ENCODE results near the gene ZNF66.
"Not testable (repeated sequence)": the region's sequence is repeated elsewhere in the genome, so short reads cannot be mapped to it uniquely, and the experiment has no call there.

ZNF66 gene

DNA sequence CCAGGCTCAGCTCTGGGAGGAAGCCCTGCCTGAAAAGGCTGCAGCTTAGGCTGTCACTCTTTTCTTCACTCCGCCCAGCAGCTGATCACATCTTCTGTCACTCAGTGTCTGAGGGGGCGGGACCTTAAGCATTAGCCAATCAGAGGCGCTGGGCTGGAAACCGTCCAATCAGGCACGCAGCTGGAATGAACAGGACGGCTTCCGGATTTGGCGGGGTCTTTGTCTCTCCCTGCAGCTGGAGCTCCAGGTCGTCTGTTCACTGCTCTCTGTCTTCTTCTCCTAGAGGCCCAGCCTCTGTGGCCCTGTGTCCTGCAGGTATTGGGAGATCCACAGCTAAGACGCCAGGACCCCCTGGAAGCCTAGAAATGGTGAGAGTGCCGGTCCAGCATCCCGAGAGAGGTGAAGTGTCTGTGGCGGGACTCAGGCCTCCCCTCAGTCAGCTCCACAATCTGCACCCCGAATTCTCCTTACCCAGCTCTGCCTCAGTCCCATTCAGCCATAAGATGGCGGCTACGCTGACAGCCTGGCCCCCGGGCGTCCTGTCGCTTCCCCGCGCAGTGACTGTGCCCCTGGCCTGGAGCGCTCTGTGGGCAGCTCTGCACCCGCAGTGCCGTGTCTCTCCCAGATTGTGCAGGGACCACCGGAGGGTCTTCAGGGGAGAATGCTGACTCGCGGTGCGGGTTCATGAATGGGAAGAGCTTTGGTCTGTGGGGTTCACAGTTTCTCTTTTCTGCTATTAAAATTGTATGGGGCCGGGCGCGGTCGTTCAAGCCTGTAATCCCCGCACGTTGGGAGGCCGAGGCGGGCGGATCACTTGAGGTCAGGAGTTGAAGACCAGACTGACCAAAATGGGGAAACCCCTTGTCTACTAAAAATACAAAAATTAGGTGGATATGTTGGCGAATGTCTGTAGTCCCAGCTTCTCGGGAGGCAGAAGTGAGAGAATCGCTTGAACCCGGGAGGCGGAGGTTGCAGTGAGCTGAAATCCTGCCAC is at the start of gene ZNF66:
ZNF66 (plus strand) TSS at position 222 of the 994 bp plus-strand sequence; CDS start at position 366, 144 bp downstream.
- Mint-ChIP-seq H3K36me3 (ENCODE audit: insufficient read depth) (peaks cover 8% of the 10 kb centered on the region), H3K4me1 (peaks cover 30% of the 10 kb centered on the region), H3K9me3 (no peaks in the 10 kb centered on the region), H3K4me3 (peak within 1 kb of the TSS; percentile 99), H3K27me3 (no peaks in the 10 kb centered on the region), H3K27ac (ENCODE audit: low read depth) (peak within 1 kb of the TSS; percentile 99)
- DNase-seq (ENCODE audit: low spot score in 2 of 2), result peak; percentile 88 to 96
- ATAC-seq (replicated peaks; ENCODE audit: extremely low read depth, poor library complexity, severe bottlenecking), result peak; percentile 100

DNA sequence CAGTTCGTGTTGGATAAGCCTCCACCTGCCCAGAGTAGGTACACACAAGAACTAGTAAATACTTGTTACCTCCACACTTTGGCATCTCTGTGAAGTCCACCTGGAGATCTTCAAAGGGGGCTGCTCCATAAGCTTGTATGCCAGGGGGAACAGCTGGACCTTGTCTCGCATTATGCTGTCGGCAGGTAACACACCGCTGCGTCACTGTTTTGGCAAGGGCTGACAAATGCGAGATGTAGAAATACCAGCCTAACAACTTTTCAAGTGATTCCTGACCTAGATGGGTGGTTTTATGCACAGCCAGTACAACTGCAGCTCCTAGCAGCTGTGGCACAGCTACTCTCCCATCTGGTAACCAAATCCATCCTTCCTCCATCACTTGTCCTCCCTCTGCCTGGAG is 25.9 kb upstream of the ZNF66 start:
- not testable (repeated sequence) for H3K4me3 Mint-ChIP-seq; H3K4me1 Mint-ChIP-seq; H3K27ac Mint-ChIP-seq (ENCODE audit: low read depth); ATAC-seq (replicated peaks; ENCODE audit: extremely low read depth, poor library complexity, severe bottlenecking); DNase-seq (ENCODE audit: low spot score in 2 of 2); H3K36me3 Mint-ChIP-seq (ENCODE audit: insufficient read depth); H3K9me3 Mint-ChIP-seq
- peaks cover 41% of the 10 kb centered on the region for H3K27me3 Mint-ChIP-seq

DNA sequence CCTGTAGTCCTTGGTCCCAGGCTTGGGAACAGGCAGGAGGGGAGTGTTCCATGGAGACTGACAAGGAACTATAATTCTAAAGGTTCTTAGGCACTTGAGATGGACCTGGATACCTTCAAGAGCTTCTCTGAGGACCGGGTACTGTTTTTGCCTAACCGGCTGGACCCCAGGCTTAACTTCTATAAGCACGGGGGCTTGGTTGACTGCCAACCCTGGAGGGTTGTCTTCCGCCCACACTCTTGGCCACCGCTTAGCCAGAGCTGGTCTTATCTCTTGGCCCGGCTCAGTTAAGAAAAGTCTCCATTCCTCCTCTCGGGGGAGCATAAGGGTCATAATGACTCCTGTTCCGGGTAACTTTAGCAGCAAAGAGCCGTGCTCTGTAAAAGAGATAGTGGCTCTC is 23.8 kb upstream of the ZNF66 start:
- H3K9me3 Mint-ChIP-seq; ATAC-seq (replicated peaks; ENCODE audit: extremely low read depth, poor library complexity, severe bottlenecking); H3K36me3 Mint-ChIP-seq (ENCODE audit: insufficient read depth); DNase-seq (ENCODE audit: low spot score in 2 of 2); H3K4me1 Mint-ChIP-seq; H3K4me3 Mint-ChIP-seq; H3K27ac Mint-ChIP-seq (ENCODE audit: low read depth): not testable (repeated sequence)
- peaks cover 32% of the 10 kb centered on the region for H3K27me3 Mint-ChIP-seq

DNA sequence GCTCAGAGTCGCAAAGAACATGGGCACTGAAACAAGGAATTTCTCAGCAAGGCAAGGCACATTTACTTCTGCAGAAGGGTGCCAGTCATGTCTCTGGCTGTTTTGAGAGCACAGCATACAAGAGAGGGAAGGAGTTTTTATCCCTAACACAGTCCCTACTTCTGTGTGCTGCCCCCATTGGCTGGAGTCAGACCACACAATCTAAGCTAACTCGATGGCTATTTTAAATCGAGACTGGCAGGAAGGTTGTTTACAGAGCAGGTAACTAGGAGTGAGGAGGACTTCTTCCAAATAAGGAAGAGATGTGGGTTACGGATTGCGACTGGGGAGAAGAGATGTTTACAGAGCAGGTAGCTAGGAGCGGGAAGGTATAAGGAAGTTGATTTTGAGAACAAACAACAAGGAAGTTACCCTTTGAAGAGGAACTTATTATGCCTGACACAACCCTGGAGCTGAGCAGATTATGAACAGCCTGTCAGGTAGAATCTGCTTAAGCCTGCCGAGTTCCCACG is 6.8 kb upstream of the ZNF66 start:
- H3K27ac Mint-ChIP-seq (ENCODE audit: low read depth); H3K4me1 Mint-ChIP-seq; H3K27me3 Mint-ChIP-seq: not testable (repeated sequence)

DNA sequence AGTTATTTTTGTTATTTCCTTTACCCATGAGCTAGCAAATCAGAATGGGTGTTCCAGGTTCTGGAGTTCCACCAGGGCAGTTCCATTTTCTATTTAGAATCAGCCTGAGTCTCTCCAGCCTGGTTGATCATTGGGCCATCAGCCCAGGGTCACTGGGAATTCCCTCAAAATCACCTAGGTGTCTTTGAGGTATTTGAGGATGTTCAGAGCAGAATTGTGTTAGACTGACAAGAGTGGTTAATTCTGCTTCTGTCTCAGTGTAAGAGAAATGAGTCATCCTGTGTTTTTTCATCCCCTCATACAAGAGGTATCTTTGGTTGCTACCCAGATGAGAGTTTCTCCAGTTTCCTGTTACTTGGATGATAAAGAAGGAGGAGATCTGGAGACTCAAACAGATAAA is 11.7 kb downstream of the ZNF66 start:
- Mint-ChIP-seq H3K36me3 (ENCODE audit: insufficient read depth) (peaks cover 10% of the 10 kb centered on the region), H3K4me1 (peaks cover 18% of the 10 kb centered on the region), H3K27ac (ENCODE audit: low read depth) (no peak overlapping the region), H3K9me3 (no peaks in the 10 kb centered on the region), H3K4me3 (no peak overlapping the region), H3K27me3 (no peaks in the 10 kb centered on the region)
- no peak for ATAC-seq (replicated peaks; ENCODE audit: extremely low read depth, poor library complexity, severe bottlenecking)
- no peak for DNase-seq (ENCODE audit: low spot score in 2 of 2)

More for the DNA sequence above, 6.8 kb upstream of the ZNF66 start:
- not testable (repeated sequence) for H3K36me3 Mint-ChIP-seq (ENCODE audit: insufficient read depth); H3K4me3 Mint-ChIP-seq; ATAC-seq (replicated peaks; ENCODE audit: extremely low read depth, poor library complexity, severe bottlenecking); DNase-seq (ENCODE audit: low spot score in 2 of 2); H3K9me3 Mint-ChIP-seq

DNA sequence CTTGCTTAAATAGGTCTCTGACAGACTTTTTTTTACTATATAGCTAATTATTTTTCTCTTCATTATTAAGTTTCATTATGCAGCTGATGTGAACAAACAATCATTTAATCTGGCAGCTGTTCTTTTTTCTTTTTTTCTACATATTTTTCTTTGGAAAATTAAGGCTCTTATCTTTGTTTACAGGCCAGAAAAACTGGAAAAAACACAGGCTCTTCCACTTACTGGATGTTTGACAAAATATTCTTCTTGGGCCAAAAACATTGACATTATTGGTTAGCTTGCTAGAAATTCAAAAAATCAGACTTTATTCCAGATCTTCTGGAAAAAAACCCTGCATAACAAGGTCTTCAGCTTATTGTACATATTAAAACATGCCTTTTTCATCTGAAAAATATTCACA is 15.7 kb downstream of the ZNF66 start:
- H3K9me3 Mint-ChIP-seq, result peaks cover 5% of the 10 kb centered on the region
- no peak overlapping the region for H3K4me3 Mint-ChIP-seq
- H3K27me3 Mint-ChIP-seq, result no peaks in the 10 kb centered on the region
- DNase-seq (ENCODE audit: low spot score in 2 of 2), result no peak
- no peak overlapping the region for H3K27ac Mint-ChIP-seq (ENCODE audit: low read depth)
- no peak for ATAC-seq (replicated peaks; ENCODE audit: extremely low read depth, poor library complexity, severe bottlenecking)
- H3K36me3 Mint-ChIP-seq (ENCODE audit: insufficient read depth), result peaks cover 25% of the 10 kb centered on the region
- H3K4me1 Mint-ChIP-seq, result no peaks in the 10 kb centered on the region

DNA sequence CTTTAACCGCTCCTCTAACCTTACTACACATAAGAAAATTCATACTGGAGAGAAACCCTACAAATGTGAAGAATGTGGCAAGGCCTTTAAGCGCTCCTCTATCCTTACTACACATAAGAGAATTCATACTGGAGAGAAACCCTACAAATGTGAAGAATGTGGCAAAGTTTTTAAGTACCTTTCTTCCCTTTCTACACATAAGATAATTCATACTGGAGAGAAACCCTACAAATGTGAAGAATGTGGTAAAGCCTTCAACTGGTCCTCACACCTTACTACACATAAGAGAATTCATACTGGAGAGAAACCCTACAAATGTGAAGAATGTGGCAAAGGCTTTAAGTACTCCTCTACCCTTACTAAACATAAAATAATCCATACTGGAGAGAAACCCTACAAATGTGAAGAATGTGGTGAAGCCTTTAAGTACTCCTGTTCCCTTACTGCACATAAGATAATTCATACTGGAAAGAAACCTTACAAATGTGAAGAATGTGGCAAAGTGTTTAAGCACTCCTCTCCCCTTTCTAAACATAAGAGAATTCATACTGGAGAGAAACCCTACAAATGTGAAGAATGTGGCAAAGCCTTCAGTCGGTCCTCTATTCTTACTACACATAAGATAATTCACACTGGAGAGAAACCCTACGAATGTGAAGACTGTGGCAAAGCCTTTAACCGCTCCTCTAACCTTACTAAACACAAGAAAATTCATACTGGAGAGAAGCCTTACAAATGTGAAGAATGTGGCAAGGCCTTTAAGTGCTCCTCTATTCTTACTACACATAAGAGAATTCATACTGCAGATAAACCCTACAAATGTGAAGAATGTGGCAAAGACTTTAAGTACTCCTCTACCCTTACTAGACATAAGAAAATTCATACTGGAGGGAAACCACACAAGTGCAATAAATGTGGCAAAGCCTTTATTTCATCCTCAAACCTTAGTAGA is 30.5 kb downstream of the ZNF66 start:
- H3K27me3 Mint-ChIP-seq; DNase-seq (ENCODE audit: low spot score in 2 of 2); H3K4me1 Mint-ChIP-seq; H3K27ac Mint-ChIP-seq (ENCODE audit: low read depth); ATAC-seq (replicated peaks; ENCODE audit: extremely low read depth, poor library complexity, severe bottlenecking); H3K4me3 Mint-ChIP-seq; H3K36me3 Mint-ChIP-seq (ENCODE audit: insufficient read depth): not testable (repeated sequence)
- H3K9me3 Mint-ChIP-seq, result peaks cover 20% of the 10 kb centered on the region

DNA sequence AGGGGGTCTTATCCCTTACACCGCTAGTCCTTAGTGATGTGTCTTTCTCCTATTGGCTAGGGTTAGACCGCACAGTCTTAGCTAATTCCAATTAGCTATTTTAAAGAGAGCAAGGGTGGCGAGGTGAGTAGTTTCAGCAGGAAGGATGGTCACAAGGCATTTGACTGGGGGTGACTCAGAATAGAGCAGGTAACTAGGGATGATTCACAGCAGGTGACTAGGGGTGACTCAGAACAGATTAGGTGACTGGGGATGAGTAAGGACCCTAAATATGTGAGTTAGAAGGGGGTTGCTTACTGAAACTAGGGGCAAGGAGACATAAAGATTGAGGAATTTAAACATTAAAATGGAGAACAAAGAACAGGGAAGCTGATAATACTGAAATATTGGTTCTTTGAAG is 64.3 kb downstream of the ZNF66 start:
- no peaks in the 10 kb centered on the region for H3K27me3 Mint-ChIP-seq
- H3K36me3 Mint-ChIP-seq (ENCODE audit: insufficient read depth), result peaks cover 2% of the 10 kb centered on the region
- ATAC-seq (replicated peaks; ENCODE audit: extremely low read depth, poor library complexity, severe bottlenecking) (no peak), DNase-seq (ENCODE audit: low spot score in 2 of 2) (no peak)
- H3K4me1 Mint-ChIP-seq, result no peaks in the 10 kb centered on the region
- peaks cover 29% of the 10 kb centered on the region for H3K9me3 Mint-ChIP-seq
- no peak overlapping the region for H3K4me3 Mint-ChIP-seq
- no peak overlapping the region for H3K27ac Mint-ChIP-seq (ENCODE audit: low read depth)
